ENCODE results near the gene SYNE2. TPM values are rescaled to one million over a fixed set of nuclear protein-coding genes. Genes with fewer than 3 reads are reported as not detected.

SYNE2 gene
- polyA plus RNA-seq, 2 donors: 48.5 to 76.2 TPM

DNA sequence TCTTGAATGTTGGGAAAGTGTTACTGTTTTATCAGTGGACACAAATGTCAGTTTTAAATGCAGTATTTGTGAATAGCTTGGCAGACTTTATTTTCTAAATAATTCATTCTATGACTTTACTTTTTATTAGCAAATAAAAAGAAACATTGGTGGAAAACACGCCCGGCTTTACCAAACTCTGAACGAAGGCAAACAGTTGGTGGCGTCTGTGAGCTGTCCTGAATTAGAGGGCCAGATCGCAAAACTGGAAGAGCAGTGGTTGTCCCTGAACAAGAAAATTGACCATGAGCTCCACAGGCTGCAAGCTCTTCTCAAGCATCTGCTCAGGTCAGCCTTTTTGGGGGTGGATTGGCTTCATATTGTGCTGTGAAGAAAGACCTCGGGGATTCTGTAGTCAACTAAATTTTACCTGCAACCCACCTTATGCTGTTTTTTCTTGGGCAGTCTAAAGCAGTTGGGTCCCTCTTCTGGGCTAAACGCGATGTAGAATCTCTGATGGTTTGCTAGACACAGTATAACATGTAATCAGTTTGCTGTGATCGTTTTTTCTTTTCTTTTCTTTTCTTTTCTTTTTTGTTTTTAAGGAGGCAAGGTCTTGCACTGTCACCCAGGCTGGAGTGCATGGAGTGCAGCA, 285.0 kb downstream of the SYNE2 start:
- Histone ChIP-seq H3K27me3 (ENCODE audit: control insufficient read depth in 1 of 2, insufficient read depth in 2 of 2, low read length in 2 of 2) (no peaks in the 10 kb centered on the region), H3K9me3 (ENCODE audit: control insufficient read depth in 2 of 2, insufficient read depth in 1 of 2, low read depth in 1 of 2, low read length in 1 of 2) (no peaks in the 10 kb centered on the region), H3K4me1 (ENCODE audit: control insufficient read depth in 2 of 2, insufficient read depth in 2 of 2, low read length in 1 of 2) (no peaks in the 10 kb centered on the region), H3K4me3 (ENCODE audit: low read depth in 1 of 2, low read length in 2 of 2) (no peak overlapping the region), H3K27ac (ENCODE audit: low read depth in 2 of 2, low read length in 1 of 2) (no peak overlapping the region), H3K36me3 (ENCODE audit: control insufficient read depth in 2 of 2, insufficient read depth in 2 of 2, low read length in 1 of 2) (peaks cover 4 to 15% of the 10 kb centered on the region in 2 donors)
- 77 to 89% methylated on average over 9 of the region's 9 CpGs for whole genome bisulfite sequencing, 2 donors

DNA sequence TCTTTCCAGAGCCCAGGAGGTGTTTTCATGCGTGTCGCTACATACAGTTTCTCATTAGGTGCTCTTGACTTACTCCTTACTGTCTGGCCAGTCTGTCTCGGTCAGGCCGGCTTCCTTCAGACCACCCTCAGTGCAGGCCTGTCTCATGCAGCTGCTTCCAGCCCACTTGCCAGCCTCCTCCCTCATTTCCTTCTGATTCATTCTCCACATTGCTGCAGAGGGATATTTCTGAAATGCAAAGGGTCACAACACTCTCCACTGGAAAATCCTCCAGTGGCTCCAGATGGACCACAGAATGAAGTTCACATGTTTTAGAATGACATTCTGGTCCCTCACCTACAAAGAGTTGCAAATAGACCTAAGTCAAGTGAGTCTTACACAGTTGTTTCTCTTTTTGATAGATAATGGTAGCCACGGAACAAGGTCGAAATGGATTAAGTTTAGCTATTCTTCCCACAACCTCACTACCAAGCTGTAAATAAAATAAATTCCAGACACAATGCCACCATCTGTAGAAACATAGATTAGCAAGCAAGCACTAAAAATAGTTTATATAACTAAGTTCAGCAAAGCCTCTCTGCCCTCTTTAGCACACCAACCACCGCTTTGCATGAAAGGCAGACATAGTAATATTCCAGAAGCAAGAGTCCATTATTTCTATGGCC, 294.5 kb downstream of the SYNE2 start:
- H3K27ac ChIP-seq (ENCODE audit: low read depth in 2 of 2, low read length in 1 of 2): no peak overlapping the region
- no peak overlapping the region for H3K4me3 ChIP-seq (ENCODE audit: low read depth in 1 of 2, low read length in 2 of 2)
- H3K9me3 ChIP-seq (ENCODE audit: control insufficient read depth in 2 of 2, insufficient read depth in 1 of 2, low read depth in 1 of 2, low read length in 1 of 2): no peaks in the 10 kb centered on the region
- peaks cover 0 to 3% of the 10 kb centered on the region in 2 donors for H3K4me1 ChIP-seq (ENCODE audit: control insufficient read depth in 2 of 2, insufficient read depth in 2 of 2, low read length in 1 of 2)
- 86 to 90% methylated on average over 7 of the region's 7 CpGs for WGBS, 2 donors
- peaks cover 18 to 19% of the 10 kb centered on the region in 2 donors for H3K36me3 ChIP-seq (ENCODE audit: control insufficient read depth in 2 of 2, insufficient read depth in 2 of 2, low read length in 1 of 2)
- no peaks in the 10 kb centered on the region for H3K27me3 ChIP-seq (ENCODE audit: control insufficient read depth in 1 of 2, insufficient read depth in 2 of 2, low read length in 2 of 2)

DNA sequence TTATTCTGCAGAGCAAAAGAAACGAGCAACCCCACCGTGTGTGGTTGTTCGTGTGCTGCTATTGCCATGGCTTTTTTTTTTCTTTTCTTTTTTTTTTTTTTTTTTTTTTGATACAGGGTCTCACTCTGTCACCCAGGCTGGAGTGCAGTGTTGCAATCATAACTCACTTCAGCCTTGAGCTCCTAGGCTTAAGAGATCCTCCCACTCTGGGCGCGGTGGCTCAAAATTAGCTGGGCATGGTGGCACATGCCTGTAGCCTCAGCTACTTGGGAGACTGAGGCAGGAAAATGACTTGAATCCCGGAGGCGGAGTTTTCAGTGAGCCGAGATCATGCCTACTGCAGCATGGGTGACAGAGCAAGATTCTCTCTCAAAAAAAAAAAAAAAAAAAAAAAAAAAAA, 297.1 kb downstream of the SYNE2 start:
- no peak overlapping the region for H3K27ac ChIP-seq (ENCODE audit: low read depth in 2 of 2, low read length in 1 of 2)
- H3K9me3 ChIP-seq (ENCODE audit: control insufficient read depth in 2 of 2, insufficient read depth in 1 of 2, low read depth in 1 of 2, low read length in 1 of 2): no peaks in the 10 kb centered on the region
- H3K4me1 ChIP-seq (ENCODE audit: control insufficient read depth in 2 of 2, insufficient read depth in 2 of 2, low read length in 1 of 2): peaks cover 0 to 3% of the 10 kb centered on the region in 2 donors
- no peak overlapping the region for H3K4me3 ChIP-seq (ENCODE audit: low read depth in 1 of 2, low read length in 2 of 2)
- WGBS, 2 donors: 82 to 85% methylated on average over 8 of the region's 8 CpGs
- peaks cover 8 to 10% of the 10 kb centered on the region in 2 donors for H3K36me3 ChIP-seq (ENCODE audit: control insufficient read depth in 2 of 2, insufficient read depth in 2 of 2, low read length in 1 of 2)
- no peaks in the 10 kb centered on the region for H3K27me3 ChIP-seq (ENCODE audit: control insufficient read depth in 1 of 2, insufficient read depth in 2 of 2, low read length in 2 of 2)

DNA sequence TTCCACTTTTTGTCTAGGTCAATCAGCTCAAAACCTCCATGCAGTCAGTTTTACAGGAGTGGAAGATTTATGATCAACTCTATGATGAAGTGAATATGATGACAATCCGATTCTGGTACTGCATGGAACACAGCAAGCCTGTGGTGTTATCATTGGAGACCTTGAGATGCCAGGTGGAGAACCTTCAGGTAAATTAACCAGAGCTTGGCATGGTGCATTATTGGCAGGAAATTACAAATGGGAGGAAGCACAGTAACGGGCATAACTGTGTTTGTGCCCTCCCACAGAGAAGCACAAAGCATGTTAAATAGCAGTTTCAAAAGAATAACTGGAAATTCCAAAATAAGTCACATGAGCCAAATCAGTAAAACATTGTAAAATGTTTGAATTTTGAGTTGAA, 305.8 kb downstream of the SYNE2 start:
- Histone ChIP-seq H3K4me1 (ENCODE audit: control insufficient read depth in 2 of 2, insufficient read depth in 2 of 2, low read length in 1 of 2) (no peaks in the 10 kb centered on the region), H3K36me3 (ENCODE audit: control insufficient read depth in 2 of 2, insufficient read depth in 2 of 2, low read length in 1 of 2) (peaks cover 6 to 7% of the 10 kb centered on the region in 2 donors), H3K4me3 (ENCODE audit: low read depth in 1 of 2, low read length in 2 of 2) (no peak overlapping the region), H3K27ac (ENCODE audit: low read depth in 2 of 2, low read length in 1 of 2) (no peak overlapping the region), H3K27me3 (ENCODE audit: control insufficient read depth in 1 of 2, insufficient read depth in 2 of 2, low read length in 2 of 2) (no peaks in the 10 kb centered on the region), H3K9me3 (ENCODE audit: control insufficient read depth in 2 of 2, insufficient read depth in 1 of 2, low read depth in 1 of 2, low read length in 1 of 2) (no peaks in the 10 kb centered on the region)
- 63 to 84% methylated on average over 2 of the region's 2 CpGs for WGBS, 2 donors

DNA sequence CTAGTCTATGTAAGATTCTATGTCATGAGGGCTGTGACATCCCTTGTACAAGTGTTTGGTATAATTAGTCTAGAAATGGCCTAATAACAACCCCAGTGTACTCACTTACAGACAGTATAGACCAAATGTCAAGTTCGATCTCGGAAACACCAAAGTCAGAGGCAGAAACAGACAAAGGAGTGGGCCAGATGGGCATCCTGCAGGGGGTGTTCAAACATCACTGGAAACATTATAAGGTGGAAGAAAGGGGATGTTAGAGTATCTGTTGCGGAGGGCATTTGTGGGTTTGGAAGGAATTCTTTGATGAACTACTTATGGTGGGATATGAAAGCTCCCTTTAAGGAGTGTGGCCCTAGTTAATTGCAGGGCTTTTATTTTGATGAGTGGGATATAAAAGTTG, 306.8 kb downstream of the SYNE2 start:
- Histone ChIP-seq H3K9me3 (ENCODE audit: control insufficient read depth in 2 of 2, insufficient read depth in 1 of 2, low read depth in 1 of 2, low read length in 1 of 2) (no peaks in the 10 kb centered on the region), H3K4me3 (ENCODE audit: low read depth in 1 of 2, low read length in 2 of 2) (no peak overlapping the region), H3K27me3 (ENCODE audit: control insufficient read depth in 1 of 2, insufficient read depth in 2 of 2, low read length in 2 of 2) (no peaks in the 10 kb centered on the region), H3K4me1 (ENCODE audit: control insufficient read depth in 2 of 2, insufficient read depth in 2 of 2, low read length in 1 of 2) (no peaks in the 10 kb centered on the region), H3K27ac (ENCODE audit: low read depth in 2 of 2, low read length in 1 of 2) (no peak overlapping the region), H3K36me3 (ENCODE audit: control insufficient read depth in 2 of 2, insufficient read depth in 2 of 2, low read length in 1 of 2) (peaks cover 7 to 10% of the 10 kb centered on the region in 2 donors)
- WGBS, 2 donors: 95 to 98% methylated on average over 3 of the region's 3 CpGs

DNA sequence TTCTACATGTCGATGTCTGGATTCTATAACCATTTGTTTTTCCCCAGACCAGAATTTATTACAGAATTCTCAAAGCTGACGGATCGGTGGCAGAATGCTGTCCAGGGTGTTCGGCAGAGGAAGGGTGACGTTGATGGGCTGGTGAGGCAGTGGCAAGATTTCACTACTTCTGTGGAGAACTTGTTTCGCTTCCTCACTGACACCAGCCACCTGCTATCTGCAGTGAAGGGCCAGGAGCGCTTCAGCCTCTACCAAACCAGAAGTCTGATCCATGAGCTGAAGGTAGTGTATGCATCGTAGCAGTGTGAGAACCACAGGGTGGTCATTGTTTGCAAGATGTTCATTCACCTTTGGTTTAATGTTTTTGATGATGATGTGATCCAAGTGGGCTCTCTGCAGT, 317.4 kb downstream of the SYNE2 start:
- Histone ChIP-seq H3K36me3 (ENCODE audit: control insufficient read depth in 2 of 2, insufficient read depth in 2 of 2, low read length in 1 of 2) (peaks cover 9 to 13% of the 10 kb centered on the region in 2 donors), H3K4me1 (ENCODE audit: control insufficient read depth in 2 of 2, insufficient read depth in 2 of 2, low read length in 1 of 2) (no peaks in the 10 kb centered on the region), H3K27me3 (ENCODE audit: control insufficient read depth in 1 of 2, insufficient read depth in 2 of 2, low read length in 2 of 2) (no peaks in the 10 kb centered on the region), H3K4me3 (ENCODE audit: low read depth in 1 of 2, low read length in 2 of 2) (no peak overlapping the region), H3K9me3 (ENCODE audit: control insufficient read depth in 2 of 2, insufficient read depth in 1 of 2, low read depth in 1 of 2, low read length in 1 of 2) (no peaks in the 10 kb centered on the region), H3K27ac (ENCODE audit: low read depth in 2 of 2, low read length in 1 of 2) (no peak overlapping the region)
- 93 to 97% methylated on average over 8 of the region's 8 CpGs for WGBS, 2 donors

DNA sequence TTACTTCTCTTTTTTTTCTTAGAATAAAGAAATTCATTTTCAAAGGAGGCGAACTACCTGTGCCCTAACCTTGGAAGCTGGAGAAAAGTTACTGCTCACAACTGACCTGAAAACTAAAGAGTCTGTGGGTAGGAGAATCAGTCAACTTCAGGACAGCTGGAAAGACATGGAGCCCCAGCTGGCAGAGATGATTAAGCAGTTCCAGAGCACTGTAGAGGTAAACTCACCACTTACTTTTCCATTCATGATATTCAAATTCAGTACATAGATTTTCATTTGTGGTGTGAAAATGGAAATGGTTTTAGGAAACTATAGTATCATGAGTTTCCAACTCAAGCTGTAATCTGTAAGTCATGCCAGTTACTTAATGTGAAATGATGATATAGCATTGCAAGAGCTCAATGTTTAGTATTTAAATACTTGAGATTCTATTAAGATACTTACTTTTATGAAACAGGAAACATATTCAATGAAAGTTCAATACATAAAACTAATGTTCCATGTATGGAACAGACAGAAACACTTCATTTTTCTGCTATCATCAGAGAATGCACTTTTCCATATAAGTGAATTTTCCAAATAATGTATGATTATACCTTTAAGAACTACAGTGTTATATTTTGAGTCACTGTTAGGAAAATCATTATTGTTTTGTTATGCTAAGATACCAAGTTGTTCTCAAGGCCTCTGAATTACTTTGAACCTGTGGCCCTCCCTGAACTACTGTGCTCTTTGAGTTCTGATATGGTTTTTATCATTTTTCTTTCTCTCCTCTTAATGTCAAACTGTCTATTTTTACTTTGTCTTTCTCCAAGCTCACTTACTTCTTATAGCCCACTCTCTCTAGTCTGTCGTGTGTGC, 322.3 kb downstream of the SYNE2 start:
- 82 to 95% methylated on average over 2 of the region's 2 CpGs for WGBS, 2 donors
- Histone ChIP-seq H3K27ac (ENCODE audit: low read depth in 2 of 2, low read length in 1 of 2) (no peak overlapping the region), H3K36me3 (ENCODE audit: control insufficient read depth in 2 of 2, insufficient read depth in 2 of 2, low read length in 1 of 2) (peaks cover 5 to 9% of the 10 kb centered on the region in 2 donors), H3K4me1 (ENCODE audit: control insufficient read depth in 2 of 2, insufficient read depth in 2 of 2, low read length in 1 of 2) (no peaks in the 10 kb centered on the region), H3K27me3 (ENCODE audit: control insufficient read depth in 1 of 2, insufficient read depth in 2 of 2, low read length in 2 of 2) (no peaks in the 10 kb centered on the region), H3K9me3 (ENCODE audit: control insufficient read depth in 2 of 2, insufficient read depth in 1 of 2, low read depth in 1 of 2, low read length in 1 of 2) (no peaks in the 10 kb centered on the region), H3K4me3 (ENCODE audit: low read depth in 1 of 2, low read length in 2 of 2) (no peak overlapping the region)

DNA sequence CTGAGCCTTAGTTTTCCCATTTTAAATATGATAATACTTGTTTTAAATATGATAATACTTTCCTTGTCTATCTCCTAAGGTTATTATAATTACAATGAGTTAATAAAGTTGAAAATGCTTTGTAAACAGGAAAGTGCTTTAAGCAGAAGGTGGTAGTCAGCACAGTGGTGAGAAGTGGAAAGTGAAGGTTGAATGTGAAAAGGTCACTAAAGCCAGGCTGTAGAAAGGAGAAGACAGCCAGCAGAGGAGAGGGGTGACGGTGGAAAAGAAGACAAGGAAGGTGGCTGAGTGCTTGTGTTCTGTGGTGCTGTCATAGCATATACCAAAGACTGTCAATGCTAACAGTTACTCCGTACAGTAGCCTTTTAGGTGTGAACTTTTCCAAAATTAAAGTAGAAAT, 323.5 kb downstream of the SYNE2 start:
- no peaks in the 10 kb centered on the region for H3K4me1 ChIP-seq (ENCODE audit: control insufficient read depth in 2 of 2, insufficient read depth in 2 of 2, low read length in 1 of 2)
- no peaks in the 10 kb centered on the region for H3K27me3 ChIP-seq (ENCODE audit: control insufficient read depth in 1 of 2, insufficient read depth in 2 of 2, low read length in 2 of 2)
- H3K4me3 ChIP-seq (ENCODE audit: low read depth in 1 of 2, low read length in 2 of 2): no peak overlapping the region
- H3K9me3 ChIP-seq (ENCODE audit: control insufficient read depth in 2 of 2, insufficient read depth in 1 of 2, low read depth in 1 of 2, low read length in 1 of 2): no peaks in the 10 kb centered on the region
- no peak overlapping the region for H3K27ac ChIP-seq (ENCODE audit: low read depth in 2 of 2, low read length in 1 of 2)
- peaks cover 5% of the 10 kb centered on the region in 2 donors for H3K36me3 ChIP-seq (ENCODE audit: control insufficient read depth in 2 of 2, insufficient read depth in 2 of 2, low read length in 1 of 2)
- 85 to 98% methylated on average over 2 of the region's 2 CpGs for WGBS, 2 donors

DNA sequence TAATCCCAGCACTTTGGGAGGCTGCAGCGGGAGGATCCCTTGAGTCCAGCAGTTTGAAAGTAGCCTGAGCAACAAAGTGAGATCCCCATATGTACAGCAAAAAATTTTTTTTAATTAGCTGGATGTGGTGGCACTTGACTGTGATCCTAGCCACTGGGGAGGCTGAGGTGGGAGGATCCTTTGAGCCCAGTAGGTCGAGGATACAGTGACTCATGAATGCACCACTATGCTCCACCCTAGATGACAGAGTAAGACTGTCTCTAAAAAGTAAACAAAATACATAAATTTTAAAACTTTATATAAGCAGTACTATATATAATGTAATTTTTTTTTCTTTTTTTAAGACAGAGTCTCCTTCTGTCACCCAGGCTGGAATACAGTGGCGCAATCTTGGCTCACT, 326.0 kb downstream of the SYNE2 start:
- WGBS, 2 donors: 85 to 89% methylated on average over 3 of the region's 3 CpGs
- H3K36me3 ChIP-seq (ENCODE audit: control insufficient read depth in 2 of 2, insufficient read depth in 2 of 2, low read length in 1 of 2): peaks cover 0 to 4% of the 10 kb centered on the region in 2 donors
- no peak overlapping the region for H3K4me3 ChIP-seq (ENCODE audit: low read depth in 1 of 2, low read length in 2 of 2)

More for the DNA sequence above, 326.0 kb downstream of the SYNE2 start:
- Histone ChIP-seq H3K4me1 (ENCODE audit: control insufficient read depth in 2 of 2, insufficient read depth in 2 of 2, low read length in 1 of 2) (no peaks in the 10 kb centered on the region), H3K27ac (ENCODE audit: low read depth in 2 of 2, low read length in 1 of 2) (no peak overlapping the region), H3K9me3 (ENCODE audit: control insufficient read depth in 2 of 2, insufficient read depth in 1 of 2, low read depth in 1 of 2, low read length in 1 of 2) (no peaks in the 10 kb centered on the region), H3K27me3 (ENCODE audit: control insufficient read depth in 1 of 2, insufficient read depth in 2 of 2, low read length in 2 of 2) (no peaks in the 10 kb centered on the region)
